ENCODE data around the gene CTXND1. TPM values are rescaled to one million over a fixed set of nuclear protein-coding genes. Genes with fewer than 3 reads are reported as not detected.
A peak's percentile ranks its signal among the peaks of the same experiment; 100 is the strongest.

CTXND1 gene
- total RNA-seq, 1 donor from 2014 or later, result 1.2 TPM

- DNase-seq, result no peak
These were observed 439 bp downstream of the CTXND1 start for GRCh38 chr15:80251428-80252120.

- no peak for DNase-seq
These were observed 1.2 kb downstream of the CTXND1 start for GRCh38 chr15:80250614-80251427.

GRCh38 chr15:80249973-80250372 lies 2.0 kb downstream of the CTXND1 start:
- DNase-seq, result no peak

- no peak for DNase-seq
These were observed 4.7 kb downstream of the CTXND1 start for GRCh38 chr15:80247320-80247719.

- peak; percentile 36 for DNase-seq
These were observed 5.6 kb downstream of the CTXND1 start for GRCh38 chr15:80246425-80246894.

- DNase-seq, result no peak
These were observed 9.2 kb downstream of the CTXND1 start for GRCh38 chr15:80242802-80243201.

GRCh38 chr15:80242132-80242769 lies 9.8 kb downstream of the CTXND1 start:
- DNase-seq, result no peak

GRCh38 chr15:80241508-80241907 lies 10.5 kb downstream of the CTXND1 start:
- peak; percentile 20 for DNase-seq

- DNase-seq, result peak; percentile 36
These were observed 11.7 kb downstream of the CTXND1 start for GRCh38 chr15:80240276-80240675.

GRCh38 chr15:80234883-80235282 lies 17.1 kb downstream of the CTXND1 start:
- no peak for DNase-seq

GRCh38 chr15:80233581-80233980 lies 18.4 kb downstream of the CTXND1 start:
- no peak for DNase-seq

GRCh38 chr15:80231371-80231770 lies 20.6 kb downstream of the CTXND1 start:
- DNase-seq, result no peak

GRCh38 chr15:80228959-80229610 lies 22.9 kb downstream of the CTXND1 start:
- DNase-seq, result no peak

- no peak for DNase-seq
These were observed 32.1 kb downstream of the CTXND1 start for GRCh38 chr15:80219955-80220354.

- no peak for DNase-seq
These were observed 34.6 kb downstream of the CTXND1 start for GRCh38 chr15:80217327-80217900.

GRCh38 chr15:80216911-80217310 lies 35.1 kb downstream of the CTXND1 start:
- no peak for DNase-seq

GRCh38 chr15:80216141-80216540 lies 35.9 kb downstream of the CTXND1 start:
- DNase-seq, result no peak

GRCh38 chr15:80214910-80215309 lies 37.1 kb downstream of the CTXND1 start:
- no peak for DNase-seq

GRCh38 chr15:80211976-80212375 lies 40.0 kb downstream of the CTXND1 start:
- DNase-seq, result no peak

- no peak for DNase-seq
These were observed 41.1 kb downstream of the CTXND1 start for GRCh38 chr15:80210611-80211573.
